Inferior parietal cortex (tissue), 1 donor: Measurements from ENCODE around the gene ANK3.
"Not testable (repeated sequence)": the region's sequence is repeated elsewhere in the genome, so short reads cannot be mapped to it uniquely, and the experiment has no call there.

ENCODE experiments used
- DNase-seq: peaks from one replicate; pipeline ENCODE4 v3.0.0-alpha.2; 2016; ENCODE audit errors: extremely low spot score

The ANK3 gene

DNA sequence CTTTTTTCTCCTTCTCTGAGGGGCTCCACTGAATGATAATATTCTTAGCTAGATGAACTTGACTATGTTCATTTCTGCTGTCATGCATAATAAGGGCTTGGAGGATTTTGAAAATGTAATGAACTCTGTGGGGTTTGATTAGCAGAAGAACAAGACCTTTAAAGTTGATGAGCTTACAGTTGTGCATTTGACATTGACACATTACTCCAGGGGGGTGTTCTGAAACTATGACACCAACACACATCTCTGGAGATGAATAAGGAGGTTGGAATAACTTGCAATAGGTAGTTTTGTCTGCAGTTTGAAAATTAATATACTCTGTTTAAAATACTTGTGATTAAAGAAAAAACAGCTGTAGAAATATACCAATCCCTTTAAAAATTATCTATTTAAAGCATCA, 80.3 kb downstream of the ANK3 start:
- DNase-seq = no peak

GRCh38 chr10:60305380-60305892, 84.2 kb downstream of the ANK3 start:
- no peak for DNase-seq

DNA sequence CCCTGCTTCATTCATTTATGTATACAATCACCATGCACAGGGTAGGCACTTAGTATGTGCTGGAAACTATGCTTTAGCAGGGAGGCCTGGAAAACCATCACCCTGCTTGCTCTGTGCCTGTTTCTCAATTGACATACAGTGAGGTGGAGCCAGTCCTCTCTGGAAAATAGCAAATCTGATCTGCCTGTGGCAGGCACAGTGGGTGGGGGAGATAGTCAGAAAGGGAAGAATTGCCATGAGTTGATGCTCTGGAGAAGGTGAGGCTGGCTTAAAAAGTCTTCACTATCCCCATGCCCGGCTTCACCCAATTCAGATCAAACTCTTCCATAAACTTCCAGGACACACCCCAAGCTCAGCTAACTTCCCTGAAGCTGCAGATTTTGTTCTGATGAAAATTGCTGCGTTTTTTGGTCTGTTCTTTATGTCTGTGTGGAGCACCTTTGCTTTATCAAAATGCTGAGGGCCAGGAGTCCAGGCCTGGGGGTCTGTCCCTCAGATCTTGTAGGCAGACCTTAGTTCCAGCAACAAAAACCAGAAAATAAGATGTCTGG, 84.8 kb downstream of the ANK3 start:
- no peak for DNase-seq

DNA sequence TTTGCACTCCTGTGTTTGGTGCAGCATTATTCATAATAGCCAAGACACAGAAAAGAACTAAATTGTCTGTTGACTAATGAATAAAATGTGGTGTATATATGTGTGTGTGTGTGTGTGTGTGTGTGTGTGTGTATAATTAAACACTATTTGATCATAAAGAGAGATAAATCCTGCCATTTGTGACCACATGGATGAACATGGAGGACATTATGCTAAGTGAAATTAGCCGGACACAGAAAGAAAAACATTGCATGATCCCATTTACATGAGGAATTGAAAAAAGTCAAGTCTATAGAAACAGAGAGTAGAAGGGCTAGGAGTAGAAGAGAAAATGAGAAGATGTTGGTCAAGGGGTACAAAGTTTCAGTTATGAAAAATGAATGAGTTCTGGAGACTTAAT, 85.9 kb downstream of the ANK3 start:
- no peak for DNase-seq

GRCh38 chr10:60299961-60300883, 89.5 kb downstream of the ANK3 start:
- DNase-seq = no peak

DNA sequence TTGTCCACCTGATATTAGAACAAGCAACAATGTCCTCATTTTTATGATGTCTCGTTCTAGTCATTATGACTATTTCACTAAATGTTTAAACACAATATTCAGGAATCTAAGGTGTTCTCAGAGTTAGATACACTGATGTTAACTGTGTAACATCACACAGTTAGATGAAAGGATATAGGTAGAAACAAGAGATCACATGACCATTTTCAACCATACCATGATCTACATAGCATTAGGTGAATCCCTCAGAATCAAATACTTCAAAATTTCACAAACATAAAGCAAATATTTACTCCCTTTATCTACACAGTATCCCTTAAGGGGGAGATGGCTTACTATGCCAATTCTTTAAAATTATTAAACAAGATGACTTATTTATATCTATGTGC, 90.3 kb downstream of the ANK3 start:
- no peak for DNase-seq

GRCh38 chr10:60298408-60299389, 91.0 kb downstream of the ANK3 start:
- no peak for DNase-seq

GRCh38 chr10:60296073-60296472, 93.6 kb downstream of the ANK3 start:
- DNase-seq = no peak

DNA sequence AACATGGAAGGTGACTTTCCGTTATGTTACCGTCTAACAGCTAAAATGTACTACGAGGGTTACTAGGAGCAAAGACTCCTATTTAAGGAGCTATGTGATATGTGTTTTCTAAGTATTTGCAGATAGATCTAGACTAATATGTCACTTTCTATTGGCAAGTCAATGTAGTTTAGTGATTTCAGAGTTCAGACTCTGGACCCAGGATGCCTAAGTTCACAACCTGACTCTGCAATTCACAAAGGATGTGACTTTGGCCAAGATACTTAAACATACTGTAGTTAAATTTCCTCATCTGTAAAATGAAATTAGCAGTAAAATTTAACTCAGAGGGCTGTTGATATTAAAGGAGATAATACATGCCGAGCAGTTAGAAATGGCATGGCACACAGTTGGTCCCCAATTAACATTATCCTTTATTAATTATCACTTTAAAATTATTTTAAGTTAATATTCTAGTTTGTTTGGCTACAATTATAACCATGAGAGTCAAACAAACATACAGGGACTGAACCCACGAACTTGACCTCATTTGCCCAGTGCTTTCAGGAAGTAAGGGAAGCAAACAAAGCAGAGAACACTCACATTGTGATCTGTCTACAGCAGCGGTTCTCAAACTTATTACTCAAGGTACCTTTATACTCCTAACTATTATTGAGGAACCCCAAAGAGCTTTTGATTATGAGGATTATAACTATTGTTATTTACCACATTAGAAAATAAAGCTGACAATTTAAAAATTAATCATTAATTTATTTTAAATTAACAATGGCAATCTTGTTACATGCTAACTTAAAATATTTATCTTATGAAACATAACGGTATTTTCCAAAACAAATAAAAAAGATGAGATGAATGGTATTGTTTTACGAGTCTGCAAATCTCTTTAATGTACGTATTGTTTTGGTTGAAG, 94.4 kb downstream of the ANK3 start:
- DNase-seq = no peak

GRCh38 chr10:60293581-60294175, 96.0 kb downstream of the ANK3 start:
- no peak for DNase-seq

- DNase-seq = no peak
Observed at GRCh38 chr10:60292998-60293397, 96.7 kb downstream of the ANK3 start.

DNA sequence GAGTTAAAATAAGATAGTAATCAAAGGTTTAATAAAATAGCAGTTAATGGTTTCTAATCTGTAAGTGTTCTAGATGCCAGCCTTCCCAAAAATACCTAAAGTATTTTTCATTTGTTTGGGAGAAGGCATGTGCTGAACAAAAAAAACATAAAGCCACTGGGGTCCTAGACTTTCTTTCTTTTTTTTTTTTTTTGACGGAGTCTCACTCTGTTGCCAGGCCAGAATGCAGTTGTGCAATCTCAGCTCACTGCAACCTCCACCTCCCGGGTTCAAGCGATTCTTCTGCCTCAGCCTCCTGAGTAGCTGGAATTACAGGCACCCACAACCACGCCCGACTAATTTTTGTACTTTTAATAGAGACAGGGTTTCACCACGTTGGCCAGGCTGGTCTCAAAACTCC, 97.1 kb downstream of the ANK3 start:
- not testable (repeated sequence) for DNase-seq

- DNase-seq = no peak
Observed at GRCh38 chr10:60291344-60291930, 98.2 kb downstream of the ANK3 start.

GRCh38 chr10:60290558-60290957, 99.1 kb downstream of the ANK3 start:
- DNase-seq = no peak

- DNase-seq = no peak
Observed at GRCh38 chr10:60289800-60290199, 99.9 kb downstream of the ANK3 start.

DNA sequence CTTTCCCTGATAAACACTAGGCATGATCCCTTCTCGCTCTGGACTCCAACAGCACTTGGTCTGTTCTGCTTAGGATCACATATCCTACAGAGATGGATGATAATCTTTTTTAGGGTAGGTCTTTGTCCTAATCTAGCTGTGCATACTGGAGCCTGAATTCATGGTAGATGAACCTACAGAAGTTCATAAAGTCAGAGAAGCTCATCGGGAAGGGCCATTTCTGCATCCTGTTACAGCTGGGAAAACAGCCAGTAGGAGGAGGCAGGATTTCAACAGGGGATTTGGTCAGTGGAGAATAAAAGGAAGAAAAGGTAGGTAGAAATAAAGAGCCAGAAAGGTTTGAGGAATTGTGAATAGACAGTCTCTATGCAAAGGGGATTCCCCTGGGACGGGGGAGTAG, 101.4 kb downstream of the ANK3 start:
- DNase-seq = no peak

GRCh38 chr10:60286559-60286958, 103.1 kb downstream of the ANK3 start:
- DNase-seq = no peak

DNA sequence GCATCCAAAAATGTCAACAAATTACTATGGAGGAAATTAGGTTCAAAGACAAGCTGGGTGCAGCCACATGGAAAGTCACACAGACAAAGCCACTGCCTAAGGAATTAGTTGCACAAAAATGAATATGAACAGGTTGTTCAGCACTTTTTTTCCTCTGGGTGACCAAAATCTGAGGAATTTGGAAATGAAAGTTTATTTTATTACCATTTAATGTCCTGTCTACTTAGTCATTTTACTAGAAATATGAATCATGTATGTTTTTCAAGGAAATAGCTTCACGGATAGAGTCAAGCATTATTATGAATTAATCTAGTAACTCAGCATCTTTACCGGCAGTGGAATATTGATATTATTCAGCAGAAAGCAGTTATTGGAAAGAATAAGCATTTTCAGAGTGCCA, 106.3 kb downstream of the ANK3 start:
- no peak for DNase-seq

GRCh38 chr10:60282771-60283353, 106.8 kb downstream of the ANK3 start:
- no peak for DNase-seq
